GM19328 (cell line): ENCODE measurements around the gene AREL1.
"Not testable (repeated sequence)": the region's sequence is repeated elsewhere in the genome, so short reads cannot be mapped to it uniquely, and the experiment has no call there.

Source experiments
- ATAC-seq: cut with Tn5 transposase; IDR thresholded peaks from one replicate; pipeline ENCODE4 v1.9.1; 2021; ENCODE audit warnings: mild to moderate bottlenecking, moderate library complexity; ENCODE audit not compliant: unreplicated experiment

Gene AREL1, protein sequence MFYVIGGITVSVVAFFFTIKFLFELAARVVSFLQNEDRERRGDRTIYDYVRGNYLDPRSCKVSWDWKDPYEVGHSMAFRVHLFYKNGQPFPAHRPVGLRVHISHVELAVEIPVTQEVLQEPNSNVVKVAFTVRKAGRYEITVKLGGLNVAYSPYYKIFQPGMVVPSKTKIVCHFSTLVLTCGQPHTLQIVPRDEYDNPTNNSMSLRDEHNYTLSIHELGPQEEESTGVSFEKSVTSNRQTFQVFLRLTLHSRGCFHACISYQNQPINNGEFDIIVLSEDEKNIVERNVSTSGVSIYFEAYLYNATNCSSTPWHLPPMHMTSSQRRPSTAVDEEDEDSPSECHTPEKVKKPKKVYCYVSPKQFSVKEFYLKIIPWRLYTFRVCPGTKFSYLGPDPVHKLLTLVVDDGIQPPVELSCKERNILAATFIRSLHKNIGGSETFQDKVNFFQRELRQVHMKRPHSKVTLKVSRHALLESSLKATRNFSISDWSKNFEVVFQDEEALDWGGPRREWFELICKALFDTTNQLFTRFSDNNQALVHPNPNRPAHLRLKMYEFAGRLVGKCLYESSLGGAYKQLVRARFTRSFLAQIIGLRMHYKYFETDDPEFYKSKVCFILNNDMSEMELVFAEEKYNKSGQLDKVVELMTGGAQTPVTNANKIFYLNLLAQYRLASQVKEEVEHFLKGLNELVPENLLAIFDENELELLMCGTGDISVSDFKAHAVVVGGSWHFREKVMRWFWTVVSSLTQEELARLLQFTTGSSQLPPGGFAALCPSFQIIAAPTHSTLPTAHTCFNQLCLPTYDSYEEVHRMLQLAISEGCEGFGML

DNA sequence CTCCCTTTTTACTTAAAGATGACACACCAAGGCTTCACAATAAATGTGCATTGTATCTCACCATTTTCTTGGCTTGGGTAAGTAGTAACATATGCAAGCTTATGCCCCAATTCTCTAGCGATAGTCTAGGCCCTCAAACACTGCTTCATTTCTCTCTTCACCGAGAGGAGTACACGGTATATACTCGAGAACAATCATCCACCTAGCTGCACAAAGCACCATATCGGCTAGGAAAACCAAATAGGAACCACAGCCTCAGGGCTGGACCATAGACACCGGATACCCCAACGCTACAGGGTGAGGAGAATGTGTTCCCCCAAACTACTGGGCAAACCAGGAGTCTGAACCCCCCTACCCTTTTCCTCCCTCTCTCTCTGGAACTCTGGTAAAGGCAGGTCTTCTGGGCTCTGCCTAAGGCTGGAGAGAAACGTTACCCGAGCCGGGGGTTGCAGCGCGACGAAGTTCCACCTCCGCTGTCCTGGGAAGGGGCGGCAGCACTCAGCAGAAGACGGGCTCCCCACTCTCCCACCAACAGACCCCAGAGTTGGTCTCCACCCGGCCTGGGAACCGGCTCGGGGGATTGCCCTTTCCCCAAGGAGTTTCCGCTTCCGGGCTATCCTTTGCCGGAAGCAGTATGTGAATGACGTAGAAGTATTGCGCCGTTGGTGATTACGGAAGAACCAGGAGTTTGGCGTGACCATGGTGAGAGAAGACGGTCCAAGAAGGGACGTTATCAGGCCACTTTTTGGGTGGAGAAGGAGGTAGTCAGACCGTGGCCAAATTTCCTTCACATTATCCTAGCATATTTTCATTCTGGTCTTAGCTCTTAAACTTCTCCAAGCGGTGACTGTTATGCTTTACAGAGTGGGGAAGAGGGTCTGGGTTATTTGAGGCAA is at the start of gene AREL1, which contains the start of gene FCF1:
TSS of gene AREL1 (minus strand) at position 582 of the 896 bp plus-strand sequence. CDS start 27,465 bp downstream, outside the sequence.
TSS of gene FCF1 (plus strand) at position 646 of the 896 bp plus-strand sequence. CDS start at position 700, 54 bp downstream.
- ATAC-seq = peak; percentile 93

DNA sequence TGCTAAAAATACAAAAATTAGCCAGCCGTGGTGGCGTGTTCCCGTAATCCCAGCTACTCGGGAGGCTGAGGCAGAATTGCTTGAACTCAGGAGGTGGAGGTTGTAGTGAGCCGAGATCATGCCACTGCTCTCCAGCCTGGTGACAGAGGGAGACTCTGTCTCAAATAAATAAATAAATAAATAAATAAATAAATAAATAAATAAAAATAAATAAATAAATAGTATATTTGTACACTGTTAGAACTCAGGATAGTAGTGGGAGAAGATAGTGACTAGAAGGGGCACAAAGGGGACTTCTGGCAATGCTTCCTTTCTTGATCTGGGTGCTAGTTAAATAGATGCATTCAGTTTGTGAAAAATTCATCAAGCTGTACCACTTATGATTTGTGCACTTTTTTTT is 45.6 kb upstream of the AREL1 start:
- ATAC-seq = not testable (repeated sequence)

DNA sequence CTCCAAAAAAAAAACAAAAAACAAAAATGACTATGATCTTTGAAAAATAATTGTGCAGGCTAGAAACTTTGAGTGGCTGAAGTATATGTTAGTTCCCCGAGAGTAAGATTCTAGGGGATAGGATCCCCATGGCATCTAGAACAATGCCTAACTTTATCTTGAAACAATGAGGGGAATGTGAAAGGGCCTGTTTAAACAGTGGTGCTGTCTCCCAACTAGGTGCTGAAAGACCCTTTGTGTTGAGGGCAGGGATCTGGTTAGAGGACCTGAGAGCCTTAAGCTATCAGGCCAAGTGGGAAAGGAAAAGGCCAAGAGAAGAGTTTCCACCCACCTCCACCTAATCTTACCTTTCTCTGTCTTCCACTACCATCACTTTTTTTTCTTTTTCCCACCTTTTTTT is 43.4 kb upstream of the AREL1 start:
- ATAC-seq = no peak

DNA sequence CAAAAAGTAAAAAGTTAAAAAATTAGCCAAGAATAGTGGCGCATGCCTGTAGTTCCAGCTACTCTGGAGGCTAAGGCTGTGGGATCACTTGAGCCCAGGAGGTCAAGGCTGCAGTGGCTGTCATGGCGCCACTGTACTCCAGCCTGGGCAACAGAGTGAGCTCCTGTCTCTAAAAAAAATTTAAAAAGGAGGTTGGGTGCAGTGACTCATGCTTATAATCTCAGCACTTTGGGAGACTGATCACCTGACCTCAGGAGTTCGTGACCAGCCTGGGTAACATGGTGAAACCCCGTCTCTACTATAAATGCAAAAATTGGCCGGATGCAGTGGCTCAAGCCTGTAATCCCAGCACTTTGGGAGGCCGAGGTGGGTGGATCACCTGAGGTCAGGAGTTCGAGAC is 42.0 kb upstream of the AREL1 start:
- ATAC-seq = no peak

DNA sequence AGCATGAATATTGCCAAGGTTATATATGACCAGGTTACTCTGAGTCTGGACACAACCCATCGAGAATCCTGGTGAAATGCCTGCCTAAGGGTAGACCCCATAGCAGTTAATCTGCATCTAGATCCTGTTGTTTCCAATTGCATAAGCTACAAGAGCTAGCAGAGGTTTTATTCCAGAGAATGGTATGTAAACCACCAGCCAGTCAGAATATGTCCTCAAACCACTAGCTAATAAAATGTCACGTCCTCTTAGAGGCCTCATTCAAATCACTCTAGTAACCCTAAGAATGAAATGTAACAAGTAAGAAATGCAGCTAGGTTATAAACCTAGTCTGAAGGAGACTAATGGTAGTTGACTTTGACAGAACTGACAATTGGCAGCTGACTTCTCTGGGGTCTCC is 41.3 kb upstream of the AREL1 start:
- ATAC-seq = no peak

DNA sequence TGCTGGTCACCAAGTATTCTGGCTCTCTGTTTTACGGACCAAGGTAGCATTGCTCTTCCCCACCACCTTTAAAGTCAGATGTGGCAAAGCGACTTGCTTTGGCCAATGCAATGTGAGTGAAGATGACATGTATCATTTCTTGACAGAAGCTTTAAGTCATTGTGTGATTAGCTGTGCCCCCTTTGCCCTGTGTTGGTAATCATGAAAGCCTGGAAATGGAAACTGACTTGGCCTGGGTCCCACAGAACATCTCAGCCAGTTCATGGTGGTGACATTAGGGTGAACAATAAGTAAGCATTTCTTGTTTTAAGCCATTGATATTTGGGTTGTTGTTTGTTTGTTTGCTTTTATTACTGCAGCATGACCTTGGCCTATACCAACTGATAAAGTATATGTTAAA is 34.4 kb upstream of the AREL1 start:
- no peak for ATAC-seq

DNA sequence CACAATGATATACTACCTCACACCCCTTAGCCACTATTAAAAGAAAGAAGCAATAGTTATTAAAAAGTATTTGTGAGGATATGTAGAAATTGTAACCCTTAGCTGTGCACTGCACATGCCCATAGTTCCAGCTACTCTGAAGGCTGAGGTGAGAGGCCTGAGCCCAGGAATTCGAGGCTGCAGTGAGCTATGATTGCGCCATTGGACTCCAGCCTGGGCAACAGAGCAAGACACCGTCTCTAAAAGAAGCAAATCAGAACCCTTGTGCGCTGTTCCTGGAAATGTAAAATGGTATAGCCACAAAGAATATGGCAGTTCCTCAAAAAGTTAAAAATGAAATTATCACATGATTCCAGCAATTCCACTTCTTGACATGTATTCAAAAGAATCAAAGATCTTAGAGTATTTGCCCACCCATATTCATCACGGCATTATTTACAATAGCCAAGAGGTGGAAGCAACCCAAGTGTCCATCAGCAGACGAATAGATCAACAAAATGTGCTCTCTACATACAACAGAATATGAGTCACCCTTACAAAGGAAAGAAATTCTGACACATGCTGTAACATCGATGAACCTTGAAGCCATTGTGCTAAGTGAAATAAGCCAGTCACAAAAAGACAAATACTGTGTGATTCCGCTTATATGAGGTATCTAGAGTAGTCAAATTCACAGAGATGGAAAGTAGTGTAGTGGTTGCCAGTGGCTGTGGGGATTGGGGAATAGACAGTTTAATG is 26.6 kb upstream of the AREL1 start:
- no peak for ATAC-seq

DNA sequence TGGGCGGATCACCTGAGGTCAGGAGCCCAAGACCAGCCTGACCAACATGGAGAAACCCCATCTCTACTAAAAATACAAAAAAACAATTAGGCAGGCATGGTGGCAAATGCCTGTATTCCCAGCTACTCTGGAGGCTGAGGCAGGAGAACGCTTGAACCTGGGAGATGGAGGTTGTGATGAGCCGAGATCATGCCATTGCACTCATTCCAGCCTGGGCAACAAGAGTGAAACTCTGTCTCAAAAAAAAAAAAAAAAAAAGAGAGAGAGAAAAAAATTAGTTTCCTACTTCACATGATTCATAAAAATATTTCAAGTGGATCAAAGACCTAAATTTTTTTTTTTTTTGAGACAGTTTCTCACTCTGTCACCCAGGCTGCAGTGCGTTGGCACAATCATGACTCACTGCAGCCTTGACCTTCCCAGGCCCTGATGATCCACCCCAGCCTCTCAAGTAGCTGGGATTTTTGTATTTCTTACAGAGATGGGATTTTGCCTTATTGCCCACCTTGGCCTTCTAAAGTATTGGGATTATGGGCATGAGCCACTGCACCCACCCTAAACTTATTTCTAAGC is 25.0 kb upstream of the AREL1 start:
- no peak for ATAC-seq

DNA sequence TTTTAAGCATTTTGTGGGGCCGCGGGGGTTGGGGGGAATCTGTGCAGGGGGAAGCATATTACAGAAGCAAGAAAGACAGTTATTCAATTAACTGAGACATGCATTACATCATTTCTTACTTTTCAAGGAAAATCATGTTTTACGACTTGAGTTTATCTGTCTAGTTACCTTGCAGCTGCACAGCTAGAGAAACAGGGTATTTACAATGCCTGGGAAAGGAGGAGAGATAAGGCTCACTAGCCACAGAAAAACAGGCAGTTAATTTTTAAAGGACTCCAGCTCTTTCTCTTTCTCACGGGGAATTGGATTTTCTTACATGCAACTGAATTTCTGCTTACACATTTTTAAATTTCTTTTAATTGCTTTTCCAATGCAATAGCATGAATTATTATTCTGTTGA is 22.2 kb upstream of the AREL1 start:
- ATAC-seq = no peak

DNA sequence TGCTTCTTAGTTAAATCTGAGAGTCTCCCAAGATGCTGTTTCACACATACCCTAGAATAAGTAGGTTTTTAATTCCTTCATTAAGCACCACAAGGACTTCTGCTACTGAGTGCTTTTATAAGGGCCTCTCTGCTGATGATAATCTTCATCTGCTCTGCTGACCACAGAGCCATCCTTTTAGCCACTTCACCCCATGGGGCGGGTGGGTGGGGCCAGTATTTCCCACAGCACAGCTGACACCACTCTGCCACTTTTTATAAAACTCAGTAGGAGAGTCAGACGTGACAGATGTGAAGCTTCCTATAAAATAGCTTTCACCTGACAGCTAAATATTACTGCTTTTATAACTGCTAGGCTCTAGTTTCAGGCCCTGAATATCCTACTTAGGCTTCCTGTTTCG is 20.3 kb upstream of the AREL1 start:
- ATAC-seq = no peak

DNA sequence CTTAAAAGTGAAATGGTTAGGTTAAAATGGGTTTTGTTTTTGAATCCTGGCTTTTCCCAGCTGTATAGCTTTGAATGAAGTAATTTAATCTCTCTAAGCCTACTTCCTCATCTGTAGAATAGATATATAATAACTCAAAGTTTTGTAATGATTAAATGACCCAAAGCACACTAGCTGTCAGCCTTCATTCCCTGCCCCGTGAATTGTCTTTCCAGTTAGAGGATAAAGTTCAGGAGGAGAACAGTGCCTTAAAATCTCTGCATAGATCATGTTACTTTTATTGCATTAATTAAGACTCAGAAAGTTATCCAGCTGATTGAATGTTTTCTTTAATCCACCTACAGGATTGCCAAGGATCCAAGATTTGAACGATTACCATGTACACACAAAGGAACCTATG is 19.5 kb upstream of the AREL1 start:
- ATAC-seq = no peak

DNA sequence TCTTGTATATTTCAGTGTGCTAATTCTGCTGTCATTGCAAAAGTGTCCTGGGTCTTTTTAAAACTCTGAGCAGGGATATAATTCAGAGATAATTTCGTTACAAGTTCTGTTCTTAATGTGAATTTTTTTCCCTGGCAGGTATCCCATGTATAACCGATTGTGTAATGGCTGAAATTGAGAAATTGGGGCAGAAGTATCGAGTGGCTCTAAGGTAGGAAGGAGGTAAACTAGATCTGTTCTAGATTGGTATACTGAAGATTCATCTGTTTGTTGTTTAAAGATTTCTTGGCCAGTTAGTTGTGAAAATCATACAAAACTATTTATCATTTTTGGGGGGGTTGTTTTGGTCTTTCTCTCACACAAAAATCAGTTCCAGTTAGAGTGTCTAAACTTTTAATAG is 10.3 kb upstream of the AREL1 start:
- ATAC-seq = no peak

DNA sequence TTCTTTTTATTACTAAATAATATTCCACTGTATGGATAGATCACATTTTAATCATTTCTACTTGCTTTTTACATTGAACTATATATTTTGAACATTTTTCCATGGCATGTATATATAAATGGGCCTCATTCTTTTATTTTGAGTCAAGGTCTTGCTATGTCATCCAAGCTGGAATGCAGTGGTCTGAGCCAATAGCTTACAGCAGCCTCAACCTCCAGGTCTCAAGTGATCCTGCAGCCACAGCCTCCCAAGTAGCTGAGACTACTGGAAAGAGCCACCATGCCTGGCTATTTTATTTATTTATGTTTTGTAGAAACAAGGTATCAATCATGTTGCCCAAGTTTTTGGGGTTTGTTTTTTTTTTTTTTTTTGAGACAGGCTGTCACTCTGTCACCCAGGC is 7.6 kb upstream of the AREL1 start:
- ATAC-seq = no peak

DNA sequence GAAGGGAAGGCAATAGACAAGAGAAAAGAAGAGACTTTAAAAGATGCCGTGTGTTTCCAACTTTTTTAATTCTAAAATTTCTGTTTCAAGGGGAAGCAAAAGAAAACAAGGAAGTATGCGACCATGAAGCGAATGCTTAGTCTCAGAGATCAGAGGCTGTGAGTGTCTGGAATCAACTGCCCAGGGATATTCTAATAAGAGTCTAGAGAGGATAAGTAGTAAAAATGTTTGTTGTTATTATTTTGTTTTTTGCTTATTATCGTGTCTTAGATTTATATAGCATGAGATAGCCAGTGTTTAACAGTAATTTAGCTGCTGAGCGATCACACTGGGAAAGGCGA is 485 bp upstream of the AREL1 start:
- ATAC-seq = no peak

DNA sequence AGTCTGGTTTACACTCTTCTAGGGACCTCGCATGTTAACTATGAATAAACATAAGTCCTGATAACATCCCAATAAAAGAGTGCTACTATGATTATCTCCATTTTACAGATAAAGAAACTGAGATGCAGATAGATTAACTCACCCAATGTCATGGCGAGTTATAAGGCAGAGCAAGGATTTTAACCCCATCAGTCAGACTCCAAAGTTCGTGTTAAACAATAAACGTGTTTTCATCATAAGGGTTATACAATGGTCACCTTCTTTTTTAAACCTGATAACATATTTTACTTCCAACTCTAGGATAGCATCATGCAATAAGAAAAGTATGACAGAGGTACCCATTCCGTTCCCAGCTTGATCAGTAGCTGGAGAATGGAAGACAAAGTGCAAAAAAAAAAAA is 1.2 kb downstream of the AREL1 start:
- ATAC-seq = no peak

DNA sequence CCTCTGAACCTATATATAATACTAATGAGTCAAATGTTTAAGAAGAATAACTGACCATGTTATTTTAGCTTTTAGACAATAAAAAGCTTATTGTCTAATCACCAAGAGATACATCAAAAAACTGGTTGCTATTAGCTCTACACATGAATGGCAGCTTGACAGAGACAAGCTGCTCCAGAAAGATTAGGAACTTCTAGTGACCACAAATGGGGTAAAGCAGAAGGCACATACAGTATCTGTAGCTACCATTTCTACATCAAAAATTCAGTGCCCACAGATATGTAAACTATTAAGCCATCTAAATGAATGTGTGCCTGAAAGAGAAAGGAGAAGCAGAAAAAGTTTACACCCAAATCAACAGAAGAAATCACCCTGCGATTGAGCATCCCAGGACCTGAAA is 2.4 kb downstream of the AREL1 start:
- no peak for ATAC-seq

DNA sequence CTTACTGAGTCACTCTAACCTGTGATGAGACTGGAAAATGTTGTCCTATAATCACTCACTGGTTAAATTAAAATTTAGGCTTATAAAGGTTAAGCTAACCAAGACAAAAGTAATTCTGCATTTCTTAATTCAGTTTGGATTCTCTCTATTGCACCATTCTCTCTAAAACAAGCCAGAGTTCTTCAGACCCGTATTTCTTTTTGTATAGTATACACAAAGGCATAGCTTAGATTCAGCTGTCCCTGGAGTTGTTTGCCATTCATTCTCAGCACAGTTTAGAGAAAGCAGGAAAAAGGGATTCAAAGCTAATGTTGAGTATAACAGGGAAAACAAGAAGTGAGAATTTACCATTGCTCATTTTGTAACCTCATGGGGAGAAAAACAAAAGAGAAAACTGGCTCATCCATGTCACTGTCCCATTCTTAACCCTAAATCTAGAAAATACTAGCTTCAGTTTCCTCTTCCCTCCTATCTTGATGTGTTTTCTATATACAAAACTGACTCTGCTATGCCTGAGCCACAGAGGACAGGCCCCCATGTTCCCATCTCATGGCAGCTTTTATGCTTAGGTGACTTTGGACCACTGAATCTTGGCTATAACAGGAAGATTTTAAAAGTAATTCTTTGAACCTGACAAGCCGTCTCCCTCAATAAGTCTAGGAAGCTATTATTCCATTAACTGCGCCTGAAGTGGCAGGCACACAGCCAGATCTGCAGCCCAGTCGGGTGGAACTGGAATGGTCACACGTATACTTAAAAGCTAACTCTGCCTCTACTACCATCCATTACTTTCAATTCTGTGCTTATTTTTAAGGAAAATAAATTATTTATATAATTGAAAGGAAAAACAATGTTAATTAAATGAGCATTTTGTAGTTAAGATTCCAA is 7.0 kb downstream of the AREL1 start:
- no peak for ATAC-seq

DNA sequence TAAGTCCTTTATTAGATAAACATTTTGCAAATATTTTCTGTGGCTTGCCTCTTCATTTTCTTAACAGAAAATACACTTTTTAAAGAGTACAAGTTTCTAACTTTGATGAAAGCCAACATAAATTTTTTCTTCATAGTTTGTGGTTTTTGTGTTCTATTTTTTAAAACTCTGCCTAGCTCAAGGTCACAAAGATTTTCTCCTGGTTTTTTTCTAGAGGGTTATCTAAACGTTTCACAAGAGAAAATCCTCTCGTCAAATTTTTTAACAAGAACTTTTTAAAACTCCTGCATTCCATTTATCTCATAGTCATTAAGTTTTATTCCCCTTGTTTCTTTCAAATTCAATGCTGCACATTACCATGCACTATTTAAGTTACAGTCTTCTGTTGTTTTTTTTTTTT is 8.2 kb downstream of the AREL1 start:
- no peak for ATAC-seq

DNA sequence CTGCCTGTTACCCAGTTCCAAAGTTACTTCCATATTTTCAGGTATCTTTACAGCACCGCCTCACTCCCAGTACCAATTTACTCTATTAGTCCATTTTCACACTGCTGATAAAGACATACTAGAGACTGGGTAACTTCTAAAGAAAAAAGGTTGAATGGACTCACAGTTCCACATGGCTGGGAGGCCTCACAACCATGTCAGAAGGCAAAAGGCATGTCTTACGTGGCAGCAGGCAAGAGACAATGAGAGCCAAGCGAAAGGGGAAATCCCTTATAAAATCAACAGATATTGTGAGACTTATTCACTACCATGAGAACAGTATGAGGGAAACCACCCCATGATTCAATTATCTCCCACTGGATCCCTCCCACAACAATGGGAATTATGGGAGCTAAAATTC is 9.8 kb downstream of the AREL1 start:
- no peak for ATAC-seq
